HG03045 (cell line): ENCODE measurements around the gene OPHN1.

Source experiments
- ATAC-seq: cut with Tn5 transposase; IDR thresholded peaks from one replicate; pipeline ENCODE4 v1.9.1; 2021; ENCODE audit warnings: mild to moderate bottlenecking, moderate library complexity; ENCODE audit not compliant: unreplicated experiment

OPHN1 gene

GRCh38 chrX:68433155-68433980, at the start of gene OPHN1:
TSS of gene OPHN1 (minus strand) at chrX:68433495. CDS start at chrX:68433020, 475 bp downstream.
- ATAC-seq: no peak

- ATAC-seq: no peak
Observed at GRCh38 chrX:68480969-68481368, 47.7 kb upstream of the OPHN1 start.

GRCh38 chrX:68464796-68465195, 31.5 kb upstream of the OPHN1 start:
- ATAC-seq: no peak

GRCh38 chrX:68463880-68464279, 30.6 kb upstream of the OPHN1 start:
- ATAC-seq: no peak

- no peak for ATAC-seq
Observed at GRCh38 chrX:68462653-68463052, 29.4 kb upstream of the OPHN1 start.

- no peak for ATAC-seq
Observed at GRCh38 chrX:68462197-68462596, 28.9 kb upstream of the OPHN1 start.

- no peak for ATAC-seq
Observed at GRCh38 chrX:68461576-68461975, 28.3 kb upstream of the OPHN1 start.

- ATAC-seq: no peak
Observed at GRCh38 chrX:68461093-68461492, 27.8 kb upstream of the OPHN1 start.

- ATAC-seq: no peak
Observed at GRCh38 chrX:68455151-68455510, 21.8 kb upstream of the OPHN1 start.

GRCh38 chrX:68454476-68455150, 21.3 kb upstream of the OPHN1 start:
- no peak for ATAC-seq

- no peak for ATAC-seq
Observed at GRCh38 chrX:68451720-68452119, 18.4 kb upstream of the OPHN1 start.

GRCh38 chrX:68443155-68443868, 10.0 kb upstream of the OPHN1 start:
- ATAC-seq: no peak

- ATAC-seq: no peak
Observed at GRCh38 chrX:68440940-68441339, 7.6 kb upstream of the OPHN1 start.

GRCh38 chrX:68440442-68440841, 7.1 kb upstream of the OPHN1 start:
- ATAC-seq: no peak

GRCh38 chrX:68439341-68439740, 6.0 kb upstream of the OPHN1 start:
- no peak for ATAC-seq

GRCh38 chrX:68438575-68438974, 5.3 kb upstream of the OPHN1 start:
- no peak for ATAC-seq

- ATAC-seq: no peak
Observed at GRCh38 chrX:68433981-68434299, 645 bp upstream of the OPHN1 start.

GRCh38 chrX:68432648-68433047, 647 bp downstream of the OPHN1 start:
- no peak for ATAC-seq

- no peak for ATAC-seq
Observed at GRCh38 chrX:68431836-68432235, 1.5 kb downstream of the OPHN1 start.

GRCh38 chrX:68429216-68429615, 4.1 kb downstream of the OPHN1 start:
- no peak for ATAC-seq

- ATAC-seq: no peak
Observed at GRCh38 chrX:68428431-68428830, 4.9 kb downstream of the OPHN1 start.

GRCh38 chrX:68424719-68425118, 8.6 kb downstream of the OPHN1 start:
- ATAC-seq: no peak
